Measurements from ENCODE around the gene CCDC83.

CCDC83 gene

GRCh38 chr11:85889108-85889507, 33.9 kb downstream of the CCDC83 start:
- H3K4me3 ChIP-seq (ENCODE audit: low read depth, low read length), result no peak overlapping the region
- TF ChIP-seq CTCF (IDR thresholded peaks at IDR 0.05; ENCODE audit: insufficient read depth, low read length, missing control alignments), result no peak
- DNase-seq (ENCODE audit: low read depth, low spot score), result no peak
- ChIA-PET POLR2A (no interaction called here), CTCF (interaction anchor here (1.3 kb wide), 1 partner anchor 34 kb away, joined by 4 read pairs; the partner anchor contains the start of gene CCDC83)

- TF ChIP-seq CTCF (IDR thresholded peaks at IDR 0.05; ENCODE audit: insufficient read depth, low read length, missing control alignments), result no peak
- ChIA-PET CTCF (interaction anchor here (0.8 to 1.3 kb wide), 4 partner anchors 10 to 456 kb away, joined by 3 to 6 read pairs (median 4); partner anchors contain the start of gene CCDC83), POLR2A (no interaction called here)
- H3K4me3 ChIP-seq (ENCODE audit: low read depth, low read length), result no peak overlapping the region
- peak; percentile 42 for DNase-seq (ENCODE audit: low read depth, low spot score)
Measured at GRCh38 chr11:85889676-85890579, 34.7 kb downstream of the CCDC83 start.

GRCh38 chr11:85893395-85893794, 38.2 kb downstream of the CCDC83 start:
- ChIA-PET CTCF (interaction anchor here (1.3 kb wide), 1 partner anchor 16 kb away, joined by 3 read pairs; no protein-coding TSS in a partner anchor), POLR2A (no interaction called here)
- H3K4me3 ChIP-seq (ENCODE audit: low read depth, low read length), result no peak overlapping the region
- no peak for TF ChIP-seq CTCF (IDR thresholded peaks at IDR 0.05; ENCODE audit: insufficient read depth, low read length, missing control alignments)
- no peak for DNase-seq (ENCODE audit: low read depth, low spot score)

- POLR2A ChIA-PET, result no interaction called here
- no peak overlapping the region for H3K4me3 ChIP-seq (ENCODE audit: low read depth, low read length)
- no peak for TF ChIP-seq CTCF (IDR thresholded peaks at IDR 0.05; ENCODE audit: insufficient read depth, low read length, missing control alignments)
- DNase-seq (ENCODE audit: low read depth, low spot score), result no peak
- CTCF ChIA-PET, result no interaction called here
Measured at GRCh38 chr11:85896876-85897275, 41.7 kb downstream of the CCDC83 start.

- ChIA-PET CTCF (no interaction called here), POLR2A (no interaction called here)
- no peak overlapping the region for H3K4me3 ChIP-seq (ENCODE audit: low read depth, low read length)
- DNase-seq (ENCODE audit: low read depth, low spot score), result no peak
- TF ChIP-seq CTCF (IDR thresholded peaks at IDR 0.05; ENCODE audit: insufficient read depth, low read length, missing control alignments), result no peak
Measured at GRCh38 chr11:85898456-85898855, 43.3 kb downstream of the CCDC83 start.

GRCh38 chr11:85902353-85902752, 47.2 kb downstream of the CCDC83 start:
- ChIA-PET POLR2A (no interaction called here), CTCF (no interaction called here)
- TF ChIP-seq CTCF (IDR thresholded peaks at IDR 0.05; ENCODE audit: insufficient read depth, low read length, missing control alignments), result no peak
- H3K4me3 ChIP-seq (ENCODE audit: low read depth, low read length), result no peak overlapping the region
- DNase-seq (ENCODE audit: low read depth, low spot score), result no peak

Data from AG04449 (cell line).